GM12801 (cell line): ENCODE results near the gene CREB3L4.

Experiments
- CTCF ChIP-seq: IDR thresholded peaks from one replicate; pipeline ENCODE4 v1.5.1; 2011; ENCODE audit warnings: control low read depth; ENCODE audit not compliant: insufficient read length; ENCODE audit errors: extremely low read depth

Gene CREB3L4

GRCh38 chr1:153939476-153939875 is 28.2 kb upstream of the CREB3L4 start:
- TF ChIP-seq CTCF, result no peak

- no peak for TF ChIP-seq CTCF
These were observed 26.9 kb upstream of the CREB3L4 start for GRCh38 chr1:153940756-153941155.

- no peak for TF ChIP-seq CTCF
These were observed 25.6 kb upstream of the CREB3L4 start for GRCh38 chr1:153941826-153942725.

- TF ChIP-seq CTCF, result no peak
These were observed 24.7 kb upstream of the CREB3L4 start for GRCh38 chr1:153942766-153943549.

GRCh38 chr1:153944005-153944826 is 23.5 kb upstream of the CREB3L4 start:
- no peak for TF ChIP-seq CTCF

- TF ChIP-seq CTCF, result no peak
These were observed 22.9 kb upstream of the CREB3L4 start for GRCh38 chr1:153944827-153945117.
